ENCODE data around the gene EAPP.
"Not testable (repeated sequence)": the region's sequence is repeated elsewhere in the genome, so short reads cannot be mapped to it uniquely, and the experiment has no call there.

The EAPP gene

GRCh38 chr14:34539407-34540180 lies at the start of gene EAPP:
TSS of gene EAPP (minus strand) at chr14:34539701. CDS start at chr14:34539628, 73 bp downstream.
- DNase-seq: no peak

- no peak for DNase-seq
These were observed 44.0 kb upstream of the EAPP start for GRCh38 chr14:34583525-34583924.

GRCh38 chr14:34582117-34582680 lies 42.7 kb upstream of the EAPP start:
- DNase-seq: no peak

GRCh38 chr14:34580381-34580780 lies 40.9 kb upstream of the EAPP start:
- DNase-seq: no peak

- DNase-seq: no peak
These were observed 32.3 kb upstream of the EAPP start for GRCh38 chr14:34571771-34572170.

- no peak for DNase-seq
These were observed 30.2 kb upstream of the EAPP start for GRCh38 chr14:34569750-34570149.

- no peak for DNase-seq
These were observed 29.3 kb upstream of the EAPP start for GRCh38 chr14:34568803-34569202.

- no peak for DNase-seq
These were observed 23.3 kb upstream of the EAPP start for GRCh38 chr14:34562776-34563150.

GRCh38 chr14:34562037-34562775 lies 22.7 kb upstream of the EAPP start:
- not testable (repeated sequence) for DNase-seq

GRCh38 chr14:34556498-34556829 lies 17.0 kb upstream of the EAPP start:
- not testable (repeated sequence) for DNase-seq

GRCh38 chr14:34555583-34556497 lies 16.3 kb upstream of the EAPP start:
- DNase-seq: not testable (repeated sequence)

GRCh38 chr14:34554540-34555250 lies 15.2 kb upstream of the EAPP start:
- DNase-seq: no peak

GRCh38 chr14:34549276-34549966 lies 9.9 kb upstream of the EAPP start:
- not testable (repeated sequence) for DNase-seq

- DNase-seq: no peak
These were observed 9.0 kb upstream of the EAPP start for GRCh38 chr14:34548472-34548981.

- DNase-seq: not testable (repeated sequence)
These were observed 7.6 kb upstream of the EAPP start for GRCh38 chr14:34547136-34547520.

- not testable (repeated sequence) for DNase-seq
These were observed 7.0 kb upstream of the EAPP start for GRCh38 chr14:34546272-34547135.

- DNase-seq: not testable (repeated sequence)
These were observed 919 bp upstream of the EAPP start for GRCh38 chr14:34540181-34541059.

GRCh38 chr14:34538871-34539406 lies 562 bp downstream of the EAPP start:
- DNase-seq: no peak

- DNase-seq: not testable (repeated sequence)
These were observed 1.4 kb downstream of the EAPP start for GRCh38 chr14:34538096-34538495.

Data from DMS53 (cell line).